Lung (tissue), 12 donors: Measurements from ENCODE around the gene TAF10. TPM values are rescaled to one million over a fixed set of nuclear protein-coding genes. Genes with fewer than 3 reads are reported as not detected.

Experiments
- ATAC-seq: fragments of 200-7000 bp; cut with Tn5 transposase; one replicate; pipeline ENCODE4 v1.9.1; 2020; ENCODE audit warnings: moderate number of reproducible peaks; ENCODE audit not compliant: insufficient read depth, low FRiP score
- DNase-seq, 3 donors: peaks; one replicate each; pipeline ENCODE4 v3.0.0-alpha.2; 2013 to 2017
- H3K27ac ChIP-seq, 2 donors: one replicate each; pipeline ENCODE4 v1.5.1; 2013; ENCODE audit warnings: mild to moderate bottlenecking in 2 of 2, moderate library complexity in 2 of 2, control low read depth in 1 of 2, inconsistent platforms in 1 of 2, low read depth in 1 of 2, low read length in 1 of 2
- H3K27me3 ChIP-seq, 3 donors: one replicate each; pipeline ENCODE4 v1.5.1; 2013; ENCODE audit warnings: low read length in 2 of 3; ENCODE audit not compliant: control insufficient read depth in 3 of 3, insufficient read depth in 3 of 3
- H3K36me3 ChIP-seq, 4 donors: one replicate each; pipeline ENCODE4 v1.5.1; 2013; ENCODE audit warnings: low read length in 4 of 4, mild to moderate bottlenecking in 1 of 4, moderate library complexity in 1 of 4; ENCODE audit not compliant: control insufficient read depth in 4 of 4, insufficient read depth in 4 of 4
- H3K4me1 ChIP-seq, 5 donors: one replicate each; pipeline ENCODE4 v1.5.1; 2013; ENCODE audit warnings: low read length in 5 of 5, mild to moderate bottlenecking in 2 of 5, moderate library complexity in 1 of 5; ENCODE audit not compliant: control insufficient read depth in 5 of 5, insufficient read depth in 5 of 5
- H3K4me3 ChIP-seq: one replicate; pipeline ENCODE4 v1.5.1; 2013; ENCODE audit warnings: mild to moderate bottlenecking, control low read depth, moderate library complexity
- H3K9ac ChIP-seq, 2 donors: one replicate each; pipeline ENCODE4 v1.5.1; 2013; ENCODE audit warnings: low read length in 2 of 2, control low read depth in 1 of 2; ENCODE audit not compliant: insufficient read depth in 1 of 2
- H3K9me3 ChIP-seq, 4 donors: one replicate each; pipeline ENCODE4 v1.5.1; 2013; ENCODE audit warnings: low read length in 3 of 4, mild to moderate bottlenecking in 1 of 4, moderate library complexity in 1 of 4; ENCODE audit not compliant: control insufficient read depth in 4 of 4, insufficient read depth in 3 of 4
- CTCF ChIP-seq: IDR thresholded peaks from 2 replicates; pipeline ENCODE4 v1.5.1; 2012; ENCODE audit warnings: mild to moderate bottlenecking; ENCODE audit errors: control extremely low read depth, extremely low read depth
- WGBS, 2 donors: extraction: QIAGEN DNeasy Blood & Tissue Kit; methylation state at CpG; one replicate each; pipeline ENCODE4 v1.1.7; 2013; 5-methylcytosine and 5-hydroxymethylcytosine counted together
- polyA plus RNA-seq, 2 donors: library from polyadenylated mRNA; stranded (reverse); fragments of 200-250 nt; gene quantifications; one replicate each; pipeline ENCODE4 v1.2.1, GENCODE V29; 2013
- total RNA-seq, 2 donors: library from RNA; depleted of rRNA in 1 of 2; stranded (reverse); fragments of >200 nt in 1 of 2; gene quantifications; one replicate each; pipeline ENCODE4 v1.2.1, GENCODE V29; 2014 to 2021
- donor health status: control.
- donor health status: control.
- donor health status: Bipolar disorder and iron deficiency.
- donor health status: healthy.
- donor health status: DM: yes; HTN: yes; CAD: no.

TAF10 gene
- total and polyA plus RNA-seq, 4 donors: 23.9 to 149 (median 117) TPM

- Histone ChIP-seq H3K27ac (peak overlapping the region; percentile 58 to 85), H3K9me3 (no peaks in the 10 kb centered on the region), H3K9ac (no peak overlapping the region), H3K4me3 (no peak overlapping the region), H3K27me3 (no peaks in the 10 kb centered on the region), H3K4me1 (peaks cover 9 to 21% (median 12%) of the 10 kb centered on the region in 5 donors), H3K36me3 (peaks cover 0 to 4% (median 1%) of the 10 kb centered on the region in 4 donors)
- DNase-seq (peak; percentile 63 to 74 (median 71)), ATAC-seq (no peak)
- 24 to 31% methylated on average over 3 of the region's 3 CpGs for WGBS, 2 donors
- no peak for TF ChIP-seq CTCF
These were observed 34.5 kb upstream of the TAF10 start for GRCh38 chr11:6646576-6646917.

- Histone ChIP-seq H3K9me3 (no peaks in the 10 kb centered on the region), H3K36me3 (peaks cover 0 to 4% (median 1%) of the 10 kb centered on the region in 4 donors), H3K9ac (no peak overlapping the region), H3K4me1 (peaks cover 9 to 21% (median 12%) of the 10 kb centered on the region in 5 donors), H3K27me3 (no peaks in the 10 kb centered on the region), H3K4me3 (no peak overlapping the region), H3K27ac (peak overlapping the region; percentile 58 to 85)
- DNase-seq (peak in 1 of 3 donors; percentile 15), ATAC-seq (no peak)
- no peak for TF ChIP-seq CTCF
- WGBS, 2 donors: 44 to 77% methylated on average over 12 of the region's 12 CpGs
These were observed 34.1 kb upstream of the TAF10 start for GRCh38 chr11:6646071-6646470.

- DNase-seq: peak in 1 of 3 donors; percentile 4
- Histone ChIP-seq H3K36me3 (peaks cover 0 to 22% (median 12%) of the 10 kb centered on the region in 4 donors), H3K4me3 (no peak overlapping the region), H3K9ac (no peak overlapping the region), H3K4me1 (peaks cover 9 to 25% (median 12%) of the 10 kb centered on the region in 5 donors), H3K27ac (no peak overlapping the region), H3K9me3 (no peaks in the 10 kb centered on the region), H3K27me3 (no peaks in the 10 kb centered on the region)
- 80 to 83% methylated on average over 7 of the region's 7 CpGs for WGBS, 2 donors
- no peak for TF ChIP-seq CTCF
- ATAC-seq: no peak
These were observed 30.9 kb upstream of the TAF10 start for GRCh38 chr11:6642957-6643356.

GRCh38 chr11:6640985-6641701 lies 29.1 kb upstream of the TAF10 start:
- no peak for ATAC-seq
- Histone ChIP-seq H3K36me3 (peaks cover 0 to 22% (median 12%) of the 10 kb centered on the region in 4 donors), H3K27me3 (no peaks in the 10 kb centered on the region), H3K9me3 (no peaks in the 10 kb centered on the region), H3K4me1 (peaks cover 0 to 19% (median 7%) of the 10 kb centered on the region in 5 donors), H3K9ac (no peak overlapping the region), H3K27ac (no peak overlapping the region), H3K4me3 (no peak overlapping the region)
- no peak for DNase-seq
- TF ChIP-seq CTCF: no peak
- WGBS, 2 donors: 96 to 98% methylated on average over 26 of the region's 26 CpGs
